KOPT-K1 (cell line): ENCODE results near the gene PDE11A.
A peak's percentile ranks its signal among the peaks of the same experiment; 100 is the strongest.

Experiments
- H3K27ac ChIP-seq: fragments of 200-600 bp; sonication (generic); 2 replicates; pipeline ENCODE4 v1.5.1; 2016; ENCODE audit warnings: antibody characterized with exemption, mild to moderate bottlenecking, low read depth, low read length; ENCODE audit not compliant: poor library complexity, severe bottlenecking
- H3K36me3 ChIP-seq: fragments of 200-600 bp; sonication (generic); 2 replicates; pipeline ENCODE4 v1.5.1; 2017; ENCODE audit warnings: antibody characterized with exemption, mild to moderate bottlenecking, low read length, moderate library complexity; ENCODE audit not compliant: insufficient read depth
- H3K9me3 ChIP-seq: fragments of 200-600 bp; sonication (generic); 2 replicates; pipeline ENCODE4 v1.5.1; 2017; ENCODE audit warnings: antibody characterized with exemption, low read length, mild to moderate bottlenecking; ENCODE audit not compliant: insufficient read depth, poor library complexity, severe bottlenecking

Gene PDE11A

GRCh38 chr2:177708660-177709444 is 363.7 kb downstream of the PDE11A start:
- Histone ChIP-seq H3K27ac (no peak overlapping the region), H3K36me3 (no peaks in the 10 kb centered on the region), H3K9me3 (no peaks in the 10 kb centered on the region)

DNA sequence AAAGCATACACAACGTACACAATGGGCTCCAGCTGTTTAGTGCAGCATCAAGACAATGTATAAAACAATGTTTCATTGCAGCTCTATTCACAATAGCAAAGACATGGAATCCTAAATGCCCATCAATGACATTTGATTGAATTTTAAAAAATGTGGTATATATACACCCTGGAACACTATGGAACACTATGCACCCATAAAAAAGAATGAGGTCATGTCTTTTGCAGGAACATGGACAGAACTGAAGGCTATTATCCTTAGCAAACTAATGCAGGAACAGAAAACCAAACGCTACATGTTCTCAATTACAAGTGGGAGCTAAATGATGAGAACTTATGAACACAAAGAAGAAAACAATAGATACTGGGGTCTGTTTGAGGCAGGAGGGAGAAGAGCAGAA is 364.5 kb downstream of the PDE11A start:
- no peaks in the 10 kb centered on the region for H3K9me3 ChIP-seq
- H3K27ac ChIP-seq: no peak overlapping the region
- H3K36me3 ChIP-seq: no peaks in the 10 kb centered on the region

DNA sequence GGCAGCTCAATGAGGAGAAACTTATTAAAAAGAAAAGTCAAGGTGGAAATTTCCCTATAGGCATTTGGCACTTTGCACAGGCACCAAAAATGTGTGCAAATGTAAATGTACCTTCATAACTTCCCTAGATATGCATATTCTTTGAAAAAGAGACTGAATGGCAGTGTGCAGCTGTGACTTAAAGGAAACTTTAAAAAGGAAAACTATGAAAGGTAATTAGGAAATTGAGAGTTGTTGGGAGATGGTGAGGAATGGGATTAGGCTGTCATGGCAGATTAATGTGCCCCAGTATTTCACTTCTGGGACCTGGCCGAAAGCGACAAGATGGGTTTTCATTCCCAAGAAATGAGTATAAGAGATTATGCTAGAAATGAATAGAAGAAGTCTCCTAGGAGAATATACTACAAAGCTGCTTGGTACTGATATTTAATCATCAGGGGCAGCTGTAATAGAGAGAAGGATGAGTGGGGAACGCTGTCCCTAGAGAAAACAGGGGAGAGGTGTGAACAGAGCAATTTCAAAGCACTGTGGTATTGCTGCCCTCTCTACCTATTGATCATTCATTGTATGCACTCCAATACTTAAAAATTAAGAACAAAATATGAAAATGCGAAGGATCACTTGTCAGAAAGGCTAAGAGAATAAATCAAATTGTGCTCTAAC is 366.9 kb downstream of the PDE11A start:
- no peaks in the 10 kb centered on the region for H3K9me3 ChIP-seq
- no peaks in the 10 kb centered on the region for H3K36me3 ChIP-seq
- no peak overlapping the region for H3K27ac ChIP-seq

- no peak overlapping the region for H3K27ac ChIP-seq
- no peaks in the 10 kb centered on the region for H3K9me3 ChIP-seq
- H3K36me3 ChIP-seq: no peaks in the 10 kb centered on the region
These were observed 369.4 kb downstream of the PDE11A start for GRCh38 chr2:177703159-177703558.

DNA sequence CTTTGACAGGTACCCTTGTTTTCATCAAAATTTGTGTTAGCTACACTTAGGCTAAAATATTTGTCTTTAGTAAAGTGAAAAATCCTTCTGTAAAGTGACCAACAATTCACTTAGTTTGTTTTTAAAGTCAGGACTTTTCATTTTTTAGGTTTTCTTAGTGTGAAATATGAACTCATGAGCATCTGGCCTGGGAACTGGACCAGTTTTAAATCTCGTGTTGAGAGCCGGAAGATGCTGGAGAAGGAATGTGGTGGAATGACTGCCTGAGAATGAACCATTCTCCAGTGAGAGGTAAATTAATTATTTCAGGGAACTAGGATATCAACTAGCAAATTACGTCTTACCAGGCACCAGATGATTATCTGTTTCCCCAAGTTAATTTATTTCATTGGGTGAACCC is 374.3 kb downstream of the PDE11A start:
- Histone ChIP-seq H3K9me3 (no peaks in the 10 kb centered on the region), H3K27ac (no peak overlapping the region), H3K36me3 (no peaks in the 10 kb centered on the region)

DNA sequence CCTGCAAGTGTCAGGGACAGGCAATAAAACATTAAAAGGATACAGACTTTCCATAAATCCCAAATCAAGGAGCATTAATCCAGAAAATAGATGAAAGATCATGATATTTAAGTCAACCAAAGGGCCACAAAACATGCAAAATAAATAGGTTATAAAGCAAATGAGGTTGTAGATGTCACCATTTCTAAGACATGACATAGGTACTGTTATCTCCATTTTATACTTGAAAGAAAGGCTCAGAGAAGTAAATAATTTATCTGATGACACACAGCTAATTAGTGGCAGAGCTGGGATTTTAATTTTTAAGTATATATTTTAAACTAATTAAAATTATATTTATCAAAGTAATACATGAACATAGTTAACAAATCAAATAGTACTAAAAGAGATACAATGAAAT is 378.2 kb downstream of the PDE11A start:
- H3K36me3 ChIP-seq: no peaks in the 10 kb centered on the region
- no peak overlapping the region for H3K27ac ChIP-seq
- H3K9me3 ChIP-seq: no peaks in the 10 kb centered on the region

DNA sequence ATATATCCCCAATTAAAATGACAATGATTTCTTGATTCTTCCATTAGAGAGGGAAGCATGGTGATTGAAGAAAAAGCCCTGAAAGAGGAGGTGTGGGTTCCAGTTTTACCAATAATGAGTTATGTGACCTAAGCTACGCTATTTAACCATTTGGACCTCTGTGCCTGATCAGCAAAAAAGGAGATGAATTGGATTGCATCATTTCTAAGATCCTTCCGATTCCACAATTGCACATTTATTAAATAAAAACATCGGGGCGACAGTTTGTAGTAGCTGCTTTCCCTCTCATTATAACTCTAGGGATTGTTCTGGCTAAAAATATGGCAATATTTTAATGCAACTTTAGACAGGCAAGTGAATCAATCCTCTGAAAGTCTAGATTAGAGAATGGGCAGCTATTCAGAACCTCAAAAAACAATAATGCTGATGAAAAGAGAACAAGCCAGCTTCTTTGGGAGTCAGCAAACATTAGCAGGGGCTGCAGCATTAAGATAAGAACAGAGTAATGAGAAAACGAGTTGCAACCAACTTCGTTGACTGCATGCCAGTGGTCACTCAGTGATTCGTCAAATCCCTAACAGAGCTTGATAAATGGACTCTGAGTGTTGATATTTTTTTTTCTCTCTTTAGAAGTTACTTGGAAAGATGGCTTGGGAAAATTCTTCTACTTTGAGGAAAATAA is 378.8 kb downstream of the PDE11A start:
- Histone ChIP-seq H3K36me3 (no peaks in the 10 kb centered on the region), H3K27ac (no peak overlapping the region), H3K9me3 (no peaks in the 10 kb centered on the region)

DNA sequence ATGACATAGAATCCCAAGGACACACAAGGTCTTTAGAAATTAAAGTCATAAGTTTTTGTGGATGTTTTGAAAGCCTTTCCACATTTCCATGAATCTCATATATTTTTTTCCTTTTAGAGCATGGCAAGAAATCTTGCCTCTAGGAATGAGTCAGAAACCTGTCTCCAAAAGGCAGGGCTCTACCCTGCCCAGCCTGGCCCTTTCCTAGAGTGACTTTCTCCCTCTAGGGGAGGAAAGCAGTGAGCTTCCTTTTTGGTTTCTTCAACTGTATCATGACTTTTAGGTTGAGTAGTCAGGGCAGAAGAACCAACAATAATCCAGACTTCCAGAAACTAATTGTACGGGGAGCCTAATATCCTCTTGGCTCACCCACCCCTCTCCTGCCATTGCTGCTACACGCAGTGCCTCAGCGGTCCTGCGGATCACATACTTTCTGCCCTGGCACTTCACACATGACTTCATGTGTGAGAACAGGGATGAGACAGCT is 379.8 kb downstream of the PDE11A start:
- Histone ChIP-seq H3K9me3 (no peaks in the 10 kb centered on the region), H3K36me3 (no peaks in the 10 kb centered on the region), H3K27ac (no peak overlapping the region)

DNA sequence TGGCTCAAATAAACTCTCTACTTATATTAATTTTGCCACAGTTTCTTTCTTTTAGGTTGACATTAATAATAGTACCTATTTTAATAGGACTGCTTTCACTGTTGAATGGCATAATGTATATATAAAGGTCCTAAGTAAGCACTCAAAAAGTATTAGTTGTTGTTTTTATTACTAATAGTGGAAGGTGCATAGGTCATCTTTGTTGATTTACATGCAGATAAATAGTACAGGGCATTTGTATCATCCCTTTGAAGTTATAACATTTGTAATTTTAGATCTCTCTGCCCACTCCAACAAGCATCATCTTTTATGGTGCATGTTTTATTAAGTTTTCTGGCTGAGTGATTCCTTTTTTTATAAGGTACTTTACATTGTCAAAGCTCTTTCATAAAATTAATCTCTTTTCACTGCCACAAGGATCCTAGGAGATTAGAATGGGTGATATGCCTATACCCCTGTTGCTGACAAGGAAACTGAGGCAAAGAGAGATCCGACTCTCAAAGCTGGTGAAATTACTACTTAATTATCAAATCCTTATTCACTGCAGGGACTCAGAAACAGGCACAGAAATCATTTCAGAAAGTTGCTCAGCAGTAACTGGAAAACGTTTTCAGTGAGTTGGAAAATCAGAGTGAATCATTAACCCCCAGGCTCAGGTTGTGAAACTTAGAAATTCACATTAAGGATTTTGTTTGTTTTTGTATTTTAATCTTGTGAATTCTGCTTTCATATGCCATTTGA is 380.4 kb downstream of the PDE11A start:
- Histone ChIP-seq H3K36me3 (no peaks in the 10 kb centered on the region), H3K27ac (no peak overlapping the region), H3K9me3 (no peaks in the 10 kb centered on the region)

GRCh38 chr2:177691177-177691576 is 381.4 kb downstream of the PDE11A start:
- Histone ChIP-seq H3K27ac (no peak overlapping the region), H3K9me3 (no peaks in the 10 kb centered on the region), H3K36me3 (no peaks in the 10 kb centered on the region)

DNA sequence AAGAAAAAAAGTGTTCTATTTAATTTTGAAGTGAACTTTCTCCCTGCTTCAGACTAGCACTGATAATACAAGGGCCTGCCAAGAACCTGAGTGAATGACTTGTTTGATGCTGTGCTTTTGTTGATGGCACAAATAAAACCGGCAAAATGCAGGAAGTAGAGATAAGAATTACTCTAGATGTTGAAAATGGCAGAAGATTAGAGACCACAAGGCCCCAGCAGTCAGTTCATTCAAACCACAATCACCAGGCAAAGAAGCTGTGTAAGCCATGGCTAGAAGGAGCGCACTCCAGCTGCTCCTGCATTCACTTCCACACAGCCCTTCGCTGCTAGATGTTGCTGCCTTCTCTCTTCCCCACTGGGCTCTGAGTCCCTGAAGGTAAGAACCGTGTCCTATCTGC is 383.0 kb downstream of the PDE11A start:
- Histone ChIP-seq H3K27ac (peak overlapping the region; percentile 32), H3K36me3 (no peaks in the 10 kb centered on the region), H3K9me3 (no peaks in the 10 kb centered on the region)

- no peaks in the 10 kb centered on the region for H3K36me3 ChIP-seq
- no peaks in the 10 kb centered on the region for H3K9me3 ChIP-seq
- H3K27ac ChIP-seq: peak overlapping the region; percentile 32
These were observed 383.7 kb downstream of the PDE11A start for GRCh38 chr2:177688844-177689243.

DNA sequence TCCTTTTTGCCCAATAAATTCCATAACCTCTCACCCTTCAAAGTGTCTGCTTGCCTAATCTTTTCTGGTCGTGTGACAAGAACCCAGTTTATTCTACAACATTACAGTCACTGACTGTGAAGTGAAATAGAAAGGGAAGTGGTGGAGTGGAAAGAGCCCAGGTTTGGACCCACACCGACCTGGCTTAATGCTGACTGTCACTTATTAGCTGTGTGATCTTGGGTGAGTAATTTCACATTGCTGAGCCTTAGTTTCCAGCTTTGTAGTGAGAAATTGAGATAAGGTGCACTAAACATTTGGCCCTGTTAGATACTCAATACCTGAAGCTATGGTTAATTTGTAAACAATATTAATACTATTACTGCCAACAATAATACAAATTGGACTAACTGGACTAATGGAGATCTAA is 388.9 kb downstream of the PDE11A start:
- H3K27ac ChIP-seq: no peak overlapping the region

GRCh38 chr2:177682836-177683660 is 389.5 kb downstream of the PDE11A start:
- no peaks in the 10 kb centered on the region for H3K36me3 ChIP-seq
- H3K27ac ChIP-seq: no peak overlapping the region
- no peaks in the 10 kb centered on the region for H3K9me3 ChIP-seq

More for the DNA sequence above, 388.9 kb downstream of the PDE11A start:
- Histone ChIP-seq H3K36me3 (no peaks in the 10 kb centered on the region), H3K9me3 (no peaks in the 10 kb centered on the region)
